Heart right ventricle (tissue), 16 donors: ENCODE data around the gene HCAR1. TPM values are rescaled to one million over a fixed set of nuclear protein-coding genes. Genes with fewer than 3 reads are reported as not detected.

Experiments used
- ATAC-seq, 8 donors: fragments of 200-7000 bp; cut with Tn5 transposase; one replicate each; pipeline ENCODE4 v1.9.1; 2020; ENCODE audit warnings: mild to moderate bottlenecking in 8 of 8, moderate library complexity in 8 of 8, moderate number of reproducible peaks in 1 of 8
- DNase-seq, 2 donors: peaks; one replicate each; pipeline ENCODE4 v3.0.0-alpha.2; 2020
- H3K27ac ChIP-seq, 10 donors: fragments of 200-600 bp; sonication (generic) in 2 of 10; one replicate each; pipeline versions ENCODE4 v1.5.0 to v1.8.0; 2020 to 2022; ENCODE audit warnings: mild to moderate bottlenecking in 3 of 10
- H3K27me3 ChIP-seq, 7 donors: fragments of 200-600 bp; one replicate each; pipeline ENCODE4 v1.8.0; 2021 to 2022; ENCODE audit warnings: mild to moderate bottlenecking in 2 of 7
- H3K36me3 ChIP-seq, 9 donors: fragments of 200-600 bp; sonication (generic) in 1 of 9; one replicate each; pipeline versions ENCODE4 v1.5.0 to v1.8.0; 2020 to 2022; ENCODE audit warnings: mild to moderate bottlenecking in 2 of 9
- H3K4me1 ChIP-seq, 9 donors: fragments of 200-600 bp; sonication (generic) in 1 of 9; one replicate each; pipeline versions ENCODE4 v1.5.0 to v1.8.0; 2020 to 2022; ENCODE audit warnings: mild to moderate bottlenecking in 4 of 9
- H3K4me3 ChIP-seq, 10 donors: fragments of 200-600 bp; sonication (generic) in 2 of 10; one replicate each; pipeline versions ENCODE4 v1.5.0 to v1.8.0; 2020 to 2022; ENCODE audit warnings: mild to moderate bottlenecking in 7 of 10, moderate library complexity in 2 of 10
- H3K9me3 ChIP-seq, 11 donors: fragments of 200-600 bp in 10 of 11; sonication (generic) in 2 of 11; one replicate each; pipeline versions ENCODE4 v1.5.0 to v1.8.0; 2013 to 2022; ENCODE audit warnings: mild to moderate bottlenecking in 2 of 11, control low read depth in 1 of 11, moderate library complexity in 1 of 11
- WGBS, 2 donors: extraction: QIAGEN DNeasy Blood & Tissue Kit; methylation state at CpG; one replicate each; pipeline ENCODE4 v1.1.7; 2013; ENCODE audit warnings: inconsistent platforms in 1 of 2; 5-methylcytosine and 5-hydroxymethylcytosine counted together
- intact Hi-C, 10 donors: fragments of 100-400 bp; cut with DNase I; formaldehyde crosslinking; loops; one replicate each; pipeline versions ENCODE4 v1.11.1 to v1.14.2; 2022
- polyA plus RNA-seq, 2 donors: library from polyadenylated mRNA; stranded (reverse); fragments of 200-250 nt; gene quantifications; one replicate each; pipeline ENCODE4 v1.2.3, GENCODE V29; 2013
- total RNA-seq, 10 donors: library from RNA; stranded (reverse); fragmentation: NEBNext Ultra II Directional in 3 of 10; extraction: Animal tissue kit (Norgen Biotek cat#: 25700) in 3 of 10; gene quantifications; one replicate each; pipeline versions ENCODE4 v1.2.1 to v1.2.4, GENCODE V29; 2021 to 2023
- TF ChIP-seq, protein P1 (sequence below), 9 donors: fragments of 200-600 bp; sonication (generic) in 2 of 9; IDR thresholded peaks; one replicate each; pipeline versions ENCODE4 v1.5.0 to v1.8.0; 2021 to 2022; ENCODE audit warnings: antibody characterized with exemption in 9 of 9, mild to moderate bottlenecking in 5 of 9, moderate library complexity in 1 of 9
- donor health status: Arrhythmogenic right ventricular cardiomyopathy.
- donor health status: ischemic (EF 13 %, LVEDD 7.1; RV severe dilation, severe dysfunction).
- donor health status: healthy with polysubstance abuse.
- donor health status: DM: no; HTN: yes; CAD: no.
- donor health status: DM: no; HTN: no; CAD: no.
- donor health status: ischemic (EF 25% LVEDD 6.9; RV normal size, moderate dysfunction).
- donor health status: ischemic (EF 25% LVEDD 5.7; RV mildly dilated, moderate dysfunction).
- donor health status: healthy.
- donor health status: DM: yes; HTN: yes; CAD: no.
- donor health status: Ischemic cardiomyopathy.
- donor health status: ischemic (EF 35%, LVEDD 5.7; RV mildly dilated, moderate dysfunction).
- donor health status: nonischemic (EF 11% LVEDD 7.7; RV severe dilation, severe dysfunction).
- donor health status: DM: yes; HTN: yes; CAD: no.
- donor health status: PGD.
- donor health status: ischemic (EF 29% LVEDD 5.4; RV normal size, mild dysfunction).
- donor health status: nonischemic (EF 23%, LVEDD 6.1; RV moderate dilation, normal function).

Gene HCAR1
- total and polyA plus RNA-seq, 12 donors: 0.04 to 0.28 (median 0.08) TPM; not detected in 3

- no peak overlapping the region for H3K27ac ChIP-seq
- 77% methylated on average over 9 of the region's 9 CpGs for WGBS, 2 donors
- intact Hi-C loops: loop anchor here in 1 of 10 donors (5.0 kb wide), 1 partner anchor 100 kb away; no protein-coding TSS in a partner anchor
- H3K4me1 ChIP-seq: peaks cover 0 to 21% (median 6%) of the 10 kb centered on the region in 9 donors
- H3K27me3 ChIP-seq: no peaks in the 10 kb centered on the region
- DNase-seq (no peak), ATAC-seq (no peak)
- H3K9me3 ChIP-seq: no peaks in the 10 kb centered on the region
- TF ChIP-seq, protein P1, sequence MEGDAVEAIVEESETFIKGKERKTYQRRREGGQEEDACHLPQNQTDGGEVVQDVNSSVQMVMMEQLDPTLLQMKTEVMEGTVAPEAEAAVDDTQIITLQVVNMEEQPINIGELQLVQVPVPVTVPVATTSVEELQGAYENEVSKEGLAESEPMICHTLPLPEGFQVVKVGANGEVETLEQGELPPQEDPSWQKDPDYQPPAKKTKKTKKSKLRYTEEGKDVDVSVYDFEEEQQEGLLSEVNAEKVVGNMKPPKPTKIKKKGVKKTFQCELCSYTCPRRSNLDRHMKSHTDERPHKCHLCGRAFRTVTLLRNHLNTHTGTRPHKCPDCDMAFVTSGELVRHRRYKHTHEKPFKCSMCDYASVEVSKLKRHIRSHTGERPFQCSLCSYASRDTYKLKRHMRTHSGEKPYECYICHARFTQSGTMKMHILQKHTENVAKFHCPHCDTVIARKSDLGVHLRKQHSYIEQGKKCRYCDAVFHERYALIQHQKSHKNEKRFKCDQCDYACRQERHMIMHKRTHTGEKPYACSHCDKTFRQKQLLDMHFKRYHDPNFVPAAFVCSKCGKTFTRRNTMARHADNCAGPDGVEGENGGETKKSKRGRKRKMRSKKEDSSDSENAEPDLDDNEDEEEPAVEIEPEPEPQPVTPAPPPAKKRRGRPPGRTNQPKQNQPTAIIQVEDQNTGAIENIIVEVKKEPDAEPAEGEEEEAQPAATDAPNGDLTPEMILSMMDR (IDR thresholded peaks at IDR 0.05): no peak
- no peak overlapping the region for H3K4me3 ChIP-seq
- H3K36me3 ChIP-seq: no peaks in the 10 kb centered on the region
Measured at GRCh38 chr12:122747224-122748135, 16.8 kb upstream of the HCAR1 start.

GRCh38 chr12:122743895-122744525 is 13.4 kb upstream of the HCAR1 start:
- no peak for DNase-seq
- peak in 2 of 8 donors; percentile 28 to 38 for ATAC-seq

DNA sequence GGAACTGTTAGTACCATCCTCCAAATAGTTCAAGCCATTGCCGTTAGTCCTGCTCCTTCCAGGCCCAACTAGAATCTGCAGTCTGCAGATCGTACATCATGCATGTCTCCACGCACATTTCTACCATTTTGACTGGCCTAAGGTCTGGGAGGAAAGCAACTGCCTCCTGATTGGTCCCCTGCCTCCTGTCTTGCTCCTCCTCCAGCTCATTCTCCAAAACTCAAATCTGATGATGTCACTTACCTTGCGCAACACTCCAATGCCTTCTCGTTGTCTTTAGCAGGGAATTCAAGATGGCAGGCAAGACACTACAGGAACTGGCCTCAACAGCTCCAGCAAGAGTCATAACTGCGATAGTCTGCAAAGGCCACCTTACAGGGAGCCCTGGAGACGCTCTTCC is 9.7 kb upstream of the HCAR1 start:
- Histone ChIP-seq H3K9me3 (no peaks in the 10 kb centered on the region), H3K27me3 (no peaks in the 10 kb centered on the region), H3K4me1 (peaks cover 0 to 15% (median 0%) of the 10 kb centered on the region in 9 donors), H3K36me3 (no peaks in the 10 kb centered on the region), H3K4me3 (no peak overlapping the region), H3K27ac (no peak overlapping the region)
- ATAC-seq: no peak
- 91 to 94% methylated on average over 7 of the region's 7 CpGs for WGBS, 2 donors
- intact Hi-C loops: no loop called here
- DNase-seq: no peak
- TF ChIP-seq, protein P1 (IDR thresholded peaks at IDR 0.05): no peak

More at GRCh38 chr12:122743895-122744525, 13.4 kb upstream of the HCAR1 start:
- peaks cover 0 to 15% (median 0%) of the 10 kb centered on the region in 9 donors for H3K4me1 ChIP-seq
- intact Hi-C loops: no loop called here
- H3K27me3 ChIP-seq: no peaks in the 10 kb centered on the region
- H3K4me3 ChIP-seq: no peak overlapping the region
- TF ChIP-seq, protein P1 (IDR thresholded peaks at IDR 0.05): no peak
- H3K36me3 ChIP-seq: no peaks in the 10 kb centered on the region
- 87 to 96% methylated on average over 7 of the region's 7 CpGs for WGBS, 2 donors
- H3K27ac ChIP-seq: peak overlapping the region in 1 of 10 donors; percentile 31
- H3K9me3 ChIP-seq: no peaks in the 10 kb centered on the region

- no peak for ATAC-seq
- no peaks in the 10 kb centered on the region for H3K36me3 ChIP-seq
- 84 to 89% methylated on average over 7 of the region's 7 CpGs for WGBS, 2 donors
- DNase-seq: no peak
- no peak overlapping the region for H3K27ac ChIP-seq
- no peaks in the 10 kb centered on the region for H3K27me3 ChIP-seq
- TF ChIP-seq, protein P1 (IDR thresholded peaks at IDR 0.05): no peak
- peaks cover 0 to 5% (median 0%) of the 10 kb centered on the region in 9 donors for H3K4me1 ChIP-seq
- no peaks in the 10 kb centered on the region for H3K9me3 ChIP-seq
- intact Hi-C loops: no loop called here
- no peak overlapping the region for H3K4me3 ChIP-seq
Measured at GRCh38 chr12:122738571-122738970, 7.9 kb upstream of the HCAR1 start.
